NCI-H1092 treated with DMSO at 0.1 percent for 48 hours (cell line): ENCODE data around the gene LPCAT1.

Experiments used
- DNase-seq: peaks from one replicate; lab custom pipeline; 2025; lab: John Stamatoyannopoulos, UW

LPCAT1 gene

GRCh38 chr5:1554410-1554967 lies 30.7 kb upstream of the LPCAT1 start:
- DNase-seq: no peak

DNA sequence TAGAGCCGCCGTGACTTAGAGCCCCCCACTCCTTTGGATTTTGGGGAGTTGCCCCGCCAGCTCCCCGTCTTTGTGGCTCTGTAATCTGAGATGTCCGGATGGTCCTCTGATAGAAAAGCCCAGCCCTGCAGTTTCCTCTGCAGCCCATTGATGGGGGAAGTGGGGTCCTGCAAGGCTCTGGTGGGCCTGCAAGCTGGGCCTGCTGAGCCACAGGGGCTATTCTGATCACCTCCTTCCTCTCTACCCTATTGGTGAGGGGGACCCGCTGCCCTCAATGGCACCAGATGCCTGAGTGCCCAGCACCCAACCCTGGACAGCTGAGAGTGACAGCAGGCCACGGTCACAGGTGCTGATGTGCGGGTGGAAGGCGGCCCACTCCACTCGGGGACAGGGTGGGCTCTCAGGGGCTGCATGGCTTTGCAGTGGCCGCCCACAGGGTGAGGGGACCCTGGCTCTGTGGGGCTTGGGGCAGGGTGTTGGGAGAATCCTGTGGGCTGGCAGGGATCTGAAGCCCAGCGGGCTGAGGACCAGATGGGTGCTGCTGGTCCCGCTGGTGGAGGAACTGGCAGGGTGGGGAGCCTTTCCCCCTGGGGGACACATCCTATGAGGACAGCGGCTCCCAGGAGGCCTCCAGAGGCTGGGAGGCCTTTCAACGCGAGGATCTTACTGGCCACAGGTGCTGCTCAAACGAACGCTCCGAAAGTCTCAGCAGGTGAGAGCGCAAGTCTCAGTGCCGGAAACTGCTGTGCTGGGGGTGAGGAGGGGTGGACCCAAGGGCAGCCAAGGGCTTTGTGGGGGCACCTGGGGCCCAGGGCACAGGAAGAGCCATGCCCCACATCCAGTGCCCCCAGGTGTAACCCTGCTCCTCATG lies 30.0 kb upstream of the LPCAT1 start:
- no peak for DNase-seq

DNA sequence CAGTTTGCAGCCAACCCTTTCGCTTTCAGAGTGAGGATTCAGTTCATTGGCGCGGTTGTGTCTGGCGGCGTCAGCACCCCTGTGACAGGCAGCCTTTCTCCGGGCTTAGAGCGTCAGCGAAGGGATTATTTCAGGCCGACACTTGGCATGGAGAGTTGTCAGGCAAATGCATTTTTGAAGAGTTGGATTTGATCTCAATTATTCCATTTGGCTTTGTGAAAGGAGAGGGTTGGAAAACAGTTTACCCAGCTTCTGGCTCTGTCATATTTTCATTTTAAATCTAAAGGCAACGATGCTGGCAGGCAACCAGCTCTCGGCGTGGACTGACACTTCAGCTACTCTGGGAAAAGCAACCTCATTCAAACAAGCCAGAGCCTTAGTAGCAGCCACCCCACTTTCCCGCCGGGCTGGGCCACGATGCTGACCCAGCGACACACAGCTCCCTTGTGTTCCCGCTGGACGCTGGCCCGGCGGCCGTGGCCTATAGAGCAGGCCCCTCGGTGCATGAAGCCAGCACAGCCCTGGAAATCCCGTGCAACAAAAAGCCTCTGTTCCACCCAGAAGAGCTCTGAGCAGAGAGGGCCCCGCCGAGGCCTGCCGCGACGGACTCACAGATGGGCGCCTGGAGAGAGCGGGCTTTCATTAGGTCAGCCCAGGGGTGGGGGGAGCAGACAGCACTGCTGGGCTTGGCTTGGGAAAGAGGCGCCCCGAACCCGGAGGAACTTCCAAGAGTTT lies 28.9 kb upstream of the LPCAT1 start:
- DNase-seq: peak; percentile 90

- peak; percentile 84 for DNase-seq
Measured at GRCh38 chr5:1551426-1552301, 27.9 kb upstream of the LPCAT1 start.

GRCh38 chr5:1550287-1551076 lies 26.7 kb upstream of the LPCAT1 start:
- no peak for DNase-seq

DNA sequence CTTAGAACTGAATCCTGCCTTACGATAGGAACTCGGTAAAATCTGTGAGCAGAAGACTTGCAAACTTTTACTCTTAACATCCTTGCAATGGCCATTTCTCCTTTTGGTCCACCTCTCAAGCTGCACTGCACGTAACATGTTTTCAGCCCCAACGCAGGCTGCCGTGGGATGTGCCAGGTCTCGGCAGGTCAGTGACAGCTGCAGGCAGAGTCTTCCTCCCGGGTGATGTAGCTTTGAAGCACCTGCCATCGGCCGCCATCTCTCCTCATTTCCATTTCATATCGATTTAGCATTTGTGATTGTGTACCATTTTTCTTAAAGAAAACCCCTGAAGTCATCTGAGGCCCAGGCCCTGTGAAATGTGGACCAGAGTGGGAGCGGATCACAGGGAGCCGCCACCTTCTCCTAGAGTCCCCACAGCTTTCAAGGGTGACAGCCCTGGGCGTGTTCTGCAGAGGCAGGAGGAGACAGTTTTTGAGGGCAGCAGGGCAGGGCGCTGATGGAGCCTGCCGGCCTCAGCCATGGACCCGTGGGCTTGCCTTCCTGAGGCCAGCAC lies 25.8 kb upstream of the LPCAT1 start:
- no peak for DNase-seq

DNA sequence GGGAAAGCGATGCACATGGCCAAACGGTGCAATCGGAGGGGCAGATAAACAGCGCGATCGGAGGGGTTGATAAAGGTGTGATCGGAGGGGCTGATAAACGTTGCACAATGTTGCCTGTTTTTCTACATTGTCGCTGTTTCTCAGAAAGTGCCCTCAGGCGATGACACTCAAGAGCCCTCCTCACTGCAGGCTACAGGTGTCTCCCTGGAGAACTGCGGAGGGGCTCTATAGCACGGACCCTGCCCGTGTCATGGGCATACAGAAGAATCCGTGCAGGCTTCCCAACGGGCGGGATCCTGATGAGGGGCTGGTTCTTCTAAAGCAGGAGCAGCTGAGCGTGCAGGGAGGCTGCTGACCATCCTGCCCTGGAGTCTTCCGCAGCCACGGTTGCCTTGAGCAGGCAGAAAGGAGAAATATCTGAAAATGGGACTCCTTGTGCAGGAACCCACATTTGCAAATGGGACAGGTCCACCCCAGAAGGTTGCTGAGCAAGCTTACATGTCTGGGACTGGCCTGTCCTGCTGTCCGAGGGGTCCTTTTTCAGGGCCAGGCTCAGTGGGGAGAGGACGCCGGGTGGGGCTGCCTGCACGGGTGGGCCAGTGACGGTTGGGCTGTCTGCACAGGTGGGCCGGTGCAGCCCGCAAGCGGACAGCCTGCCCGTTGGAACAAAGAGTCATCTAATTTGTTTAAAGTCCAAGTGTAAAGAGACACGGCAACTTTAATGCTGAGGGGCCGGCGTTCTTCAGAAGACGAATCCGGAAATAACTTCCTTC lies 25.1 kb upstream of the LPCAT1 start:
- no peak for DNase-seq

GRCh38 chr5:1547655-1548054 lies 23.9 kb upstream of the LPCAT1 start:
- no peak for DNase-seq

GRCh38 chr5:1547236-1547635 lies 23.5 kb upstream of the LPCAT1 start:
- no peak for DNase-seq

DNA sequence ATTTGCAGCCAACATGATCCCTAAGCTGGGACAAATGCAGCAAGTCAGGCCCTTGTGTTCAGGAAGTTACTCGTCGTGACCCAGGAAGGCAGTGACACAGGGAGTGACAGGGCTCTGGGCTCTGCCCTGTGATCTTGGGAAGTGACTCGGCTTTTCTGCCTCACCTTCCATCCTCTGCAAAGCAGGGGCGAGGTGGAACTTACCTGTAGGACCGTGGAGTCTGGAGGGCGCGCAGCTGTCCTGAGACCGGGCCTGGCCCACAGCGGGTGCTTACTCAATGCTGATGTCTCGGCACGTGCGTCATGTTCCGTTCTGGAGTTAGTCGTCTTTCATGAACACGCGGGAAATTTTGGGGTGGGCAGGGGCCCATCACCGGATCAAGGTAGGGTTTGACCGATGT lies 22.8 kb upstream of the LPCAT1 start:
- no peak for DNase-seq

DNA sequence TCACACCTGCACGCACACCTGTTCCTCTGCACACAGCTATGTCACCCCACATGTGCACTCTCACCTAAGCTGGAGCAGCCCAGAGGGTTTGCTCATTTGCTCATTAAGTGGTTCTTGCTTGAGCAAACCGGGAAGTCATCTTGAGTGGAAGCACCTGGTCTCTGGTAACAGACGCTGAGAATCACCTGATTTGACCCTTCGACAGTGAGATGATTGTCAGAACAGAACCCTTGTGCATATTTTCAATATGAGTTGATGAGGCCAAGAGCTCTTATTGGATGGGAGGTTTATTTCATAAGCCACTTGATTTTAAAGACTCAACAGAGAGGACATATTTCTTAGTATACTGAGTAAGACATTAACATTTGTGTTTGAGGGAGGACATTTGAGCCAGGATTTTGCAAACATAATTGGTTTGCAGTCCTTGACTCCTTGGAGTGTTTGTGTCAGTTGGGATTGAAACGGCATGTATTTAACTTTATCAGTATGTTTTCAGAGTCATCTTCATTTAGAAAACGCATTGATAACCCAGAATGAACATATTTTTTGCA lies 22.1 kb upstream of the LPCAT1 start:
- peak; percentile 20 for DNase-seq

GRCh38 chr5:1545126-1545804 lies 21.5 kb upstream of the LPCAT1 start:
- DNase-seq: no peak

GRCh38 chr5:1544294-1544961 lies 20.7 kb upstream of the LPCAT1 start:
- DNase-seq: no peak

DNA sequence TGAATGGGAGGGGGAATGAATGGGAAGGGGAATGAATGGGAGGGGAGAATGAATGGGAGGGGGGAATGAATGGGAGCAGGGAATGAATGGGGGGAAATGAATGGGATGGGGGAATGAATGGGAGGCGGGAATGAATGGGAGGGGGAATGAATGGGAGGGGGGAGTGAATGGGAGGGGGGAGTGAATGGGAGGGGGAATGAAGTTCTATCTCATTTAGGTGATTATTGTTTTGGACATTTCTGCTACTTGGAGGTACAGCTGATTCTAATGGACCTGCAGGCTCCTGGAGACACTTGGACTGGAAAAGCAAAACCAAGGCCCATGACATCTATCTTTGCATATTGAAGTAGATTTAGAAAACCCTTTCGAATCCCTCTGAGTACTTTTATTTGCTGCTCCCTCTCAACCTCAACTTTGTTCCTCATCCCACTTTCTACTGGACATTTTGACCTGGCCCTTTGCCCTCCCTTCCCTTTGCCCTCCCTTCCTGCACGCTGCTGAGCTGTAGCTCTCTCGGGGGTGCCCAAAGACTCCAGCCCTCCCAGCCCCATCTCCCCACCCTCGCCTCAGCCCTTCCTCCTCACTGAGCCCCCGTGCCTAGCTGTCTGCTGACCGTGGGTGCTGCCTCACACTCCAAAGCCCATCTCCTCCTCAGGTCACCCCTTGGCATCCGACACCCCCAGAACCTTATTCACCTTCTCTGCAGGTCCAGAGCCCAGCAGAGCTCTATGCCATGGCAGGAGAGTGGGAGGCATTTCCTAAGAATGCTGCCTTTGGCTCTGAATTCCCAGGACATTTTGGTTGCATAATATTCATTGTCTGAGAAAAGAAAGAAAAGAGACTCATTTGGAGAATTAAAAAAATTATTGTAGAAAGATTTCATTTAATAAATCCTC lies 19.9 kb upstream of the LPCAT1 start:
- no peak for DNase-seq

DNA sequence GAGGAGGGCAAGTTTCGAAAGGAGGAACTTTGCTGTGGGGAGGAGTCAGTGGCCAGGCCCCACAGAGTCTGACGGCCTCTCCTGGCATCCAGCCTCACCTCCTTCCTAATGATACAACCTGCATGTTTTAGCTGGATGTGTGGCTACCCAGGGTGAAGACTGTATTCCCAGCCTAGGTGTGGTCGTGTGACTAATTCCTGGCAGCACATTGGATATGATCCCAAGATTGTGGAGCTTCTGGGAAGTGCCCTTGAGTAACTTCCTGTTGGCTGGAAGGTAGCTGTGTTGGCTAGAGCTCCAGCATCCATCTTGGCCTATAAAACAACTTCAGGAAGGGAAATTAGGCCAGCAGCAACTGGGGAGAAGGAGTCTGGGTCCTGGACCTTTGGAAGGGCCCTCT lies 19.0 kb upstream of the LPCAT1 start:
- DNase-seq: no peak

- no peak for DNase-seq
Measured at GRCh38 chr5:1541702-1542400, 18.1 kb upstream of the LPCAT1 start.
